CD14-positive monocyte (primary cell): ENCODE data around the gene RPL28. TPM values are rescaled to one million over a fixed set of nuclear protein-coding genes. Genes with fewer than 3 reads are reported as not detected.
A peak's percentile ranks its signal among the peaks of the same experiment; 100 is the strongest.

Source experiments
- DNase-seq, 3 donors: peaks; one replicate each; pipeline ENCODE4 v3.0.0-alpha.2; 2011 to 2022
- H2AFZ ChIP-seq: 2 replicates; pipeline ENCODE4 v1.6.0; 2012; ENCODE audit warnings: mild to moderate bottlenecking, low read depth, low read length, inconsistent platforms; ENCODE audit not compliant: insufficient read depth, poor library complexity, severe bottlenecking
- H3K27ac ChIP-seq, 2 donors: 1 replicate in 1 of 2; 2 replicates in 1 of 2; pipeline ENCODE4 v1.5.1; 2012 to 2013; ENCODE audit warnings: low read length in 2 of 2, control low read depth in 1 of 2, inconsistent platforms in 1 of 2, low read depth in 1 of 2, mild to moderate bottlenecking in 1 of 2
- H3K27me3 ChIP-seq, 2 donors: one replicate each; pipeline versions ENCODE4 v1.6.0 to v1.6.1; 2011 to 2013; ENCODE audit warnings: low read length in 2 of 2; ENCODE audit not compliant: control insufficient read depth in 2 of 2, insufficient read depth in 2 of 2
- H3K36me3 ChIP-seq, 2 donors: replicated peaks in 1 of 2; 1 replicate in 1 of 2; 2 replicates in 1 of 2; pipeline versions ENCODE4 v1.5.1 to v1.6.1; 2012 to 2013; ENCODE audit warnings: low read length in 2 of 2, control low read depth in 1 of 2, inconsistent platforms in 1 of 2, mild to moderate bottlenecking in 1 of 2; ENCODE audit not compliant: insufficient read depth in 2 of 2, control insufficient read depth in 1 of 2
- H3K4me1 ChIP-seq, 2 donors: 1 replicate in 1 of 2; 2 replicates in 1 of 2; pipeline versions ENCODE4 v1.5.1 to v1.6.1; 2012 to 2013; ENCODE audit warnings: low read length in 2 of 2, control low read depth in 1 of 2, inconsistent platforms in 1 of 2, mild to moderate bottlenecking in 1 of 2, moderate library complexity in 1 of 2; ENCODE audit not compliant: insufficient read depth in 2 of 2, control insufficient read depth in 1 of 2
- H3K4me2 ChIP-seq: replicated peaks from 2 replicates; pipeline ENCODE3; 2012; ENCODE audit warnings: low read length, moderate library complexity, mild to moderate bottlenecking; ENCODE audit not compliant: poor library complexity, severe bottlenecking; ENCODE audit errors: extremely low read depth
- H3K4me3 ChIP-seq, 3 experiments: fragments of 200-600 bp in 1 of 3; sonication (generic) in 1 of 3; replicated peaks in 1 of 3; 1 replicate in 2 of 3; 2 replicates in 1 of 3; pipeline ENCODE4 v1.5.1; 2011 to 2013; ENCODE audit warnings: low read length in 3 of 3, mild to moderate bottlenecking in 3 of 3, control low read depth in 2 of 3, low read depth in 2 of 3, inconsistent platforms in 1 of 3, moderate library complexity in 1 of 3
- H3K79me2 ChIP-seq: 2 replicates; pipeline ENCODE4 v1.6.0; 2012; ENCODE audit warnings: mild to moderate bottlenecking, control low read depth, inconsistent platforms, low read length, moderate library complexity; ENCODE audit not compliant: insufficient read depth
- H3K9ac ChIP-seq: 2 replicates; pipeline ENCODE4 v1.6.0; 2017; ENCODE audit warnings: low read length, mild to moderate bottlenecking; ENCODE audit not compliant: insufficient read depth, poor library complexity, severe bottlenecking
- H3K9me3 ChIP-seq, 2 donors: replicated peaks in 1 of 2; 1 replicate in 1 of 2; 2 replicates in 1 of 2; pipeline versions ENCODE4 v1.5.1 to v1.6.1; 2012 to 2013; ENCODE audit warnings: low read length in 2 of 2, control low read depth in 1 of 2; ENCODE audit not compliant: control insufficient read depth in 1 of 2, insufficient read depth in 1 of 2
- H4K20me1 ChIP-seq: 2 replicates; pipeline ENCODE4 v1.6.0; 2012; ENCODE audit warnings: mild to moderate bottlenecking, low read length, control low read depth, moderate library complexity; ENCODE audit not compliant: insufficient read depth
- H3K27ac Mint-ChIP-seq, 7 donors: one replicate each; pipeline ENCODE4 v1.8.0; 2020; ENCODE audit warnings: mild to moderate bottlenecking in 7 of 7, mixed read lengths in 7 of 7, moderate library complexity in 6 of 7, inconsistent platforms in 2 of 7
- H3K27me3 Mint-ChIP-seq, 3 donors: one replicate each; pipeline ENCODE4 v1.8.0; 2021 to 2022; ENCODE audit warnings: low read depth in 3 of 3, mild to moderate bottlenecking in 3 of 3, mixed read lengths in 3 of 3, moderate library complexity in 3 of 3, inconsistent platforms in 1 of 3
- H3K36me3 Mint-ChIP-seq, 2 donors: one replicate each; pipeline ENCODE4 v1.8.0; 2020; ENCODE audit warnings: mixed read lengths in 2 of 2, inconsistent platforms in 1 of 2, mild to moderate bottlenecking in 1 of 2
- H3K4me1 Mint-ChIP-seq: one replicate; pipeline ENCODE4 v1.8.0; 2020; ENCODE audit warnings: mild to moderate bottlenecking, mixed read lengths
- H3K4me3 Mint-ChIP-seq, 2 donors: one replicate each; pipeline ENCODE4 v1.8.0; 2020; ENCODE audit warnings: mild to moderate bottlenecking in 2 of 2, mixed read lengths in 2 of 2, moderate library complexity in 1 of 2
- H3K9me3 Mint-ChIP-seq, 7 donors: one replicate each; pipeline ENCODE4 v1.8.0; 2020 to 2022; ENCODE audit warnings: mixed read lengths in 7 of 7, mild to moderate bottlenecking in 6 of 7, moderate library complexity in 6 of 7, inconsistent platforms in 2 of 7
- CTCF ChIP-seq: fragments of 200-600 bp; IDR thresholded peaks from one replicate; pipeline ENCODE4 v1.8.0; 2022; ENCODE audit warnings: antibody characterized with exemption, mild to moderate bottlenecking
- WGBS: methylation state at CpG from one replicate; pipeline ENCODE4 v1.1.5; 2013; ENCODE audit warnings: missing lambda C conversion rate; ENCODE audit not compliant: insufficient coverage; 5-methylcytosine and 5-hydroxymethylcytosine counted together
- intact Hi-C, 2 donors: fragments of 100-400 bp; cut with micrococcal nuclease; formaldehyde crosslinking; loops; one replicate each; pipeline versions ENCODE4 v1.15.0 to v1.15.1; 2023
- polyA plus RNA-seq, 3 donors: library from polyadenylated mRNA; depleted of rRNA in 1 of 3; unstranded in 2 of 3; stranded (reverse) in 1 of 3; fragments of 300-500 nt in 2 of 3; fragments of >200 nt in 1 of 3; fragmentation: Illumina TruSeq in 2 of 3; gene quantifications; 1 replicate in 2 of 3; 2 replicates in 1 of 3; pipeline ENCODE4 v1.2.3, GENCODE V29; 2012 to 2021

The RPL28 gene
- polyA plus RNA-seq, 3 donors, result 199 to 3,862 (median 208) TPM

- Mint-ChIP-seq H3K36me3 (peaks cover 5 to 12% of the 10 kb centered on the region in 2 donors), H3K27me3 (peaks cover 48 to 83% (median 62%) of the 10 kb centered on the region in 3 donors), H3K9me3 (peaks cover 0 to 38% (median 13%) of the 10 kb centered on the region in 7 donors), H3K27ac (peak overlapping the region in 1 of 7 donors; percentile 62), H3K4me1 (peaks cover 21% of the 10 kb centered on the region), H3K4me3 (peak overlapping the region in 1 of 2 donors; percentile 92)
- intact Hi-C loops, result no loop called here
- no peak for TF ChIP-seq CTCF
- Histone ChIP-seq H2AFZ (no peak overlapping the region), H4K20me1 (no peaks in the 10 kb centered on the region), H3K9ac (no peak overlapping the region), H3K4me3 (peak overlapping the region in 1 of 3 experiments; percentile 32), H3K4me1 (peaks cover 21 to 24% of the 10 kb centered on the region in 2 donors), H3K9me3 (peaks cover 0 to 22% of the 10 kb centered on the region in 2 donors), H3K79me2 (no peaks in the 10 kb centered on the region), H3K4me2 (peak overlapping the region; percentile 44), H3K27ac (no peak overlapping the region), H3K36me3 (no peaks in the 10 kb centered on the region), H3K27me3 (peaks cover 26 to 71% of the 10 kb centered on the region in 2 donors)
- WGBS, result 2% methylated on average over 21 of the region's 21 CpGs
- DNase-seq, result peak in 2 of 3 donors; percentile 19 to 37
Observed at GRCh38 chr19:55441319-55441691, 55.6 kb downstream of the RPL28 start.

- no peak overlapping the region for H3K9ac ChIP-seq
- H3K36me3 ChIP-seq, result no peaks in the 10 kb centered on the region
- Mint-ChIP-seq H3K4me3 (peak overlapping the region in 1 of 2 donors; percentile 92), H3K27ac (no peak overlapping the region), H3K27me3 (peaks cover 44 to 83% (median 60%) of the 10 kb centered on the region in 3 donors), H3K36me3 (peaks cover 5 to 12% of the 10 kb centered on the region in 2 donors), H3K4me1 (peaks cover 21% of the 10 kb centered on the region), H3K9me3 (peaks cover 0 to 38% (median 13%) of the 10 kb centered on the region in 7 donors)
- H3K4me3 ChIP-seq, result peak overlapping the region in 1 of 3 experiments; percentile 32
- intact Hi-C loops, result no loop called here
- no peak for TF ChIP-seq CTCF
- no peaks in the 10 kb centered on the region for H4K20me1 ChIP-seq
- H3K4me2 ChIP-seq, result peak overlapping the region; percentile 44
- peaks cover 26 to 70% of the 10 kb centered on the region in 2 donors for H3K27me3 ChIP-seq
- no peak overlapping the region for H3K27ac ChIP-seq
- no peaks in the 10 kb centered on the region for H3K79me2 ChIP-seq
- WGBS, result 2% methylated on average over 33 of the region's 39 CpGs
- H2AFZ ChIP-seq, result no peak overlapping the region
- no peak for DNase-seq
- H3K9me3 ChIP-seq, result peaks cover 0 to 22% of the 10 kb centered on the region in 2 donors
- peaks cover 21 to 24% of the 10 kb centered on the region in 2 donors for H3K4me1 ChIP-seq
Observed at GRCh38 chr19:55441692-55442321, 56.1 kb downstream of the RPL28 start.
